Heart left ventricle (tissue), 16 donors: Measurements from ENCODE around the gene TBC1D8. TPM values are rescaled to one million over a fixed set of nuclear protein-coding genes. Genes with fewer than 3 reads are reported as not detected.

Experiments
- ATAC-seq, 4 donors: fragments of 200-7000 bp; cut with Tn5 transposase; one replicate each; pipeline ENCODE4 v1.9.1; 2020 to 2022; ENCODE audit warnings: moderate library complexity in 4 of 4, mild to moderate bottlenecking in 3 of 4, moderate number of reproducible peaks in 1 of 4
- DNase-seq, 5 donors: peaks; one replicate each; pipeline ENCODE4 v3.0.0-alpha.2; 2020
- H3K27ac ChIP-seq, 12 donors: fragments of 200-600 bp; sonication (generic) in 4 of 12; one replicate each; pipeline versions ENCODE4 v1.5.0 to v1.8.0; 2016 to 2022; ENCODE audit warnings: mild to moderate bottlenecking in 2 of 12
- H3K27me3 ChIP-seq, 9 donors: fragments of 200-600 bp; sonication (generic) in 2 of 9; one replicate each; pipeline versions ENCODE4 v1.5.1 to v1.8.0; 2016 to 2022; ENCODE audit warnings: mild to moderate bottlenecking in 3 of 9
- H3K36me3 ChIP-seq, 9 donors: fragments of 200-600 bp; sonication (generic) in 2 of 9; one replicate each; pipeline versions ENCODE4 v1.5.0 to v1.8.0; 2018 to 2022; ENCODE audit warnings: mild to moderate bottlenecking in 2 of 9
- H3K4me1 ChIP-seq, 12 donors: fragments of 200-600 bp; sonication (generic) in 4 of 12; one replicate each; pipeline versions ENCODE4 v1.5.0 to v1.8.0; 2016 to 2022; ENCODE audit warnings: mild to moderate bottlenecking in 3 of 12
- H3K4me3 ChIP-seq, 12 donors: fragments of 200-600 bp; sonication (generic) in 4 of 12; one replicate each; pipeline versions ENCODE4 v1.5.0 to v1.8.0; 2017 to 2022; ENCODE audit warnings: mild to moderate bottlenecking in 9 of 12, moderate library complexity in 4 of 12
- H3K9me3 ChIP-seq, 12 donors: fragments of 200-600 bp; sonication (generic) in 4 of 12; one replicate each; pipeline versions ENCODE4 v1.5.0 to v1.8.0; 2016 to 2022; ENCODE audit warnings: mild to moderate bottlenecking in 1 of 12
- CTCF ChIP-seq, 12 donors: fragments of 200-600 bp; sonication (generic) in 4 of 12; IDR thresholded peaks; one replicate each; pipeline versions ENCODE4 v1.5.0 to v1.8.0; 2018 to 2022; ENCODE audit warnings: antibody characterized with exemption in 12 of 12, mild to moderate bottlenecking in 5 of 12
- POLR2A ChIP-seq, 2 donors: fragments of 450-650 bp; IDR thresholded peaks; one replicate each; pipeline ENCODE4 v1.6.1; 2017; ENCODE audit warnings: antibody characterized with exemption in 2 of 2, mild to moderate bottlenecking in 2 of 2, moderate library complexity in 2 of 2
- WGBS, 4 donors: extraction: QIAGEN DNeasy Blood & Tissue Kit in 2 of 4; methylation state at CpG; one replicate each; pipeline versions ENCODE4 v1.1.5 to v1.1.7; 2013 to 2018; 5-methylcytosine and 5-hydroxymethylcytosine counted together
- intact Hi-C, 10 donors: fragments of 100-400 bp; cut with DNase I; formaldehyde crosslinking; loops; one replicate each; pipeline versions ENCODE4 v1.11.1 to v1.14.2; 2022
- polyA plus RNA-seq, 2 donors: library from polyadenylated mRNA; stranded (reverse); fragments of 200-250 nt; gene quantifications; one replicate each; pipeline ENCODE4 v1.2.3, GENCODE V29; 2013
- total RNA-seq, 9 donors: library from RNA; depleted of rRNA in 2 of 9; stranded (reverse); fragments of >200 nt in 2 of 9; fragmentation: NEBNext Ultra II Directional in 3 of 9; extraction: Animal tissue kit (Norgen Biotek cat#: 25700) in 3 of 9; gene quantifications; one replicate each; pipeline versions ENCODE4 v1.1.0 to v1.2.4, GENCODE V29; 2016 to 2023
- donor health status: ischemic (EF 13 %, LVEDD 7.1; RV severe dilation, severe dysfunction).
- donor health status: healthy with polysubstance abuse.
- donor health status: DM: no; HTN: yes; CAD: no.
- donor health status: DM: no; HTN: no; CAD: no.
- donor health status: ischemic (EF 25% LVEDD 6.9; RV normal size, moderate dysfunction).
- donor health status: ischemic (EF 25% LVEDD 5.7; RV mildly dilated, moderate dysfunction).
- donor health status: healthy.
- donor health status: DM: yes; HTN: yes; CAD: no.
- donor health status: ischemic (EF 35%, LVEDD 5.7; RV mildly dilated, moderate dysfunction).
- donor health status: nonischemic (EF 11% LVEDD 7.7; RV severe dilation, severe dysfunction).
- donor health status: DM: yes; HTN: yes; CAD: no.
- donor health status: PGD.
- donor health status: ischemic (EF 29% LVEDD 5.4; RV normal size, mild dysfunction).
- donor health status: nonischemic (EF 23%, LVEDD 6.1; RV moderate dilation, normal function).

TBC1D8 gene
- total and polyA plus RNA-seq, 11 donors: 30.1 to 61.7 (median 42.9) TPM

- Histone ChIP-seq H3K27ac (peak overlapping the region in 1 of 12 donors; percentile 45), H3K36me3 (peaks cover 0 to 18% (median 0%) of the 10 kb centered on the region in 9 donors), H3K27me3 (no peaks in the 10 kb centered on the region), H3K4me3 (no peak overlapping the region), H3K4me1 (peaks cover 0 to 24% (median 7%) of the 10 kb centered on the region in 12 donors), H3K9me3 (peaks cover 0 to 27% (median 6%) of the 10 kb centered on the region in 12 donors)
- WGBS, 4 donors: 42 to 68% (median 49%) methylated on average over 2 of the region's 2 CpGs
- peak in 1 of 4 donors; percentile 44 for ATAC-seq
- intact Hi-C loops: no loop called here
- DNase-seq: no peak
- TF ChIP-seq POLR2A (IDR thresholded peaks at IDR 0.05) (no peak), CTCF (IDR thresholded peaks at IDR 0.05) (no peak)
Observed at GRCh38 chr2:101076581-101076980, 74.6 kb downstream of the TBC1D8 start.

GRCh38 chr2:101064868-101065549, 86.2 kb downstream of the TBC1D8 start:
- WGBS, 4 donors: 43 to 66% (median 50%) methylated on average over 4 of the region's 4 CpGs
- TF ChIP-seq CTCF (IDR thresholded peaks at IDR 0.05): no peak
- TF ChIP-seq POLR2A (IDR thresholded peaks at IDR 0.05): no peak
- peaks cover 0 to 7% (median 0%) of the 10 kb centered on the region in 9 donors for H3K36me3 ChIP-seq
- H3K27ac ChIP-seq: peak overlapping the region in 8 of 12 donors; percentile 0 to 59 (median 46)
- DNase-seq (no peak), ATAC-seq (peak in 3 of 4 donors; percentile 38 to 60 (median 40))
- H3K27me3 ChIP-seq: no peaks in the 10 kb centered on the region
- intact Hi-C loops: loop anchor here in 6 of 10 donors (5.0 kb wide), 3 partner anchors 42 to 87 kb away; partner anchors contain the start of gene TBC1D8 (in 1 of the 6)
- H3K9me3 ChIP-seq: no peaks in the 10 kb centered on the region
- no peak overlapping the region for H3K4me3 ChIP-seq
- H3K4me1 ChIP-seq: peaks cover 0 to 60% (median 31%) of the 10 kb centered on the region in 12 donors

- peak overlapping the region in 8 of 12 donors; percentile 0 to 66 (median 44) for H3K27ac ChIP-seq
- intact Hi-C loops: loop anchor here in 5 of 10 donors (5.0 kb wide), 3 partner anchors 43 to 88 kb away; partner anchors contain the start of gene TBC1D8 (in 1 of the 5)
- TF ChIP-seq POLR2A (IDR thresholded peaks at IDR 0.05) (no peak), CTCF (IDR thresholded peaks at IDR 0.05) (no peak)
Observed at GRCh38 chr2:101064505-101064867, 86.7 kb downstream of the TBC1D8 start.

GRCh38 chr2:101064125-101064502, 87.1 kb downstream of the TBC1D8 start:
- H3K27me3 ChIP-seq: no peaks in the 10 kb centered on the region
- H3K36me3 ChIP-seq: peaks cover 0 to 10% (median 0%) of the 10 kb centered on the region in 9 donors
- ATAC-seq: peak in 2 of 4 donors; percentile 10 to 16
- 37 to 67% (median 57%) methylated on average over 2 of the region's 2 CpGs for WGBS, 4 donors
- no peak for TF ChIP-seq CTCF (IDR thresholded peaks at IDR 0.05)
- TF ChIP-seq POLR2A (IDR thresholded peaks at IDR 0.05): no peak
- peak overlapping the region in 9 of 12 donors; percentile 19 to 66 (median 48) for H3K27ac ChIP-seq
- intact Hi-C loops: loop anchor here in 5 of 10 donors (5.0 kb wide), 3 partner anchors 43 to 88 kb away; partner anchors contain the start of gene TBC1D8 (in 1 of the 5)
- DNase-seq: no peak
- no peak overlapping the region for H3K4me3 ChIP-seq
- H3K9me3 ChIP-seq: no peaks in the 10 kb centered on the region
- peaks cover 0 to 67% (median 31%) of the 10 kb centered on the region in 12 donors for H3K4me1 ChIP-seq

More at GRCh38 chr2:101064505-101064867, 86.7 kb downstream of the TBC1D8 start:
- no peaks in the 10 kb centered on the region for H3K9me3 ChIP-seq
- DNase-seq (no peak), ATAC-seq (no peak)
- H3K4me3 ChIP-seq: no peak overlapping the region
- no peaks in the 10 kb centered on the region for H3K27me3 ChIP-seq
- peaks cover 0 to 7% (median 0%) of the 10 kb centered on the region in 9 donors for H3K36me3 ChIP-seq
- peaks cover 0 to 65% (median 31%) of the 10 kb centered on the region in 12 donors for H3K4me1 ChIP-seq
- 91 to 98% (median 97%) methylated on average over 3 of the region's 3 CpGs for WGBS, 4 donors
